Testis (tissue), 2 donors: ENCODE measurements around the gene CCR8.

Experiments
- CTCF ChIP-seq, 3 experiments: fragments of 450-650 bp in 2 of 3; fragments of 200-600 bp in 1 of 3; sonication (generic) in 1 of 3; IDR thresholded peaks; one replicate each; pipeline ENCODE4 v1.5.1; 2016 to 2019; ENCODE audit warnings: antibody characterized with exemption in 3 of 3, mild to moderate bottlenecking in 2 of 3, moderate library complexity in 1 of 3
- POLR2A ChIP-seq: fragments of 450-650 bp; IDR thresholded peaks from one replicate; pipeline ENCODE4 v1.6.1; 2017; ENCODE audit warnings: antibody characterized with exemption, mild to moderate bottlenecking, moderate library complexity

DNA sequence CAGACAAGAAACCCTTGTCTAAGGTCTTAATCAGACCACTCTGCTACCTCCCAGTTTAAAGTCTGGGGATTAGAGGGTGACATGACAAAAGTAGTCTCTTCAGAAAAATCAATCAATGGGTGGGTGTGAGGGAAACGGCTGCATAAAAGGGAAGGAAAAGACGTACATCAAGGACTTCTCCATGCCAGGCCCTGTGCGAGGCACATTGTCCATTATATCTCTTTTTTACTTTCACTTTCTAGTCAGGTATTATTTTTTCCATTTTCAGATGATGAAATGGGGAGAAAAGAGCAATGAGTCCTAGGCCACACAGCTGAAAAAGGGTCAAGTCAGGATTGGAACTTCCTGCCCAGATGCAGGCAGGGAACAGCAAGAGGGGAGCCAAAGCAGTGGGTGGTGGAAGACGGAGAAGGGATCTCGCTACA lies 45.0 kb upstream of the CCR8 start:
- TF ChIP-seq CTCF (IDR thresholded peaks at IDR 0.05) (no peak), POLR2A (no peak)
